ENCODE results near the gene XCR1. TPM values are rescaled to one million over a fixed set of nuclear protein-coding genes. Genes with fewer than 3 reads are reported as not detected.
A peak's percentile ranks its signal among the peaks of the same experiment; 100 is the strongest.
"Not testable (repeated sequence)": the region's sequence is repeated elsewhere in the genome, so short reads cannot be mapped to it uniquely, and the experiment has no call there.

Gene XCR1
- total RNA-seq, 2 donors from 2014 or later: not detected

GRCh38 chr3:46008058-46008457 is 19.2 kb downstream of the XCR1 start:
- no peak for TF ChIP-seq CTCF (conservative IDR thresholded peaks at IDR 0.05)
- Histone ChIP-seq H3K9me3 (ENCODE audit: control insufficient read depth, low read length) (no peaks in the 10 kb centered on the region), H3K9ac (ENCODE audit: extremely low read depth, low read length, poor library complexity, severe bottlenecking) (no peak overlapping the region), H3K4me1 (ENCODE audit: control insufficient read depth, insufficient read depth, low read length) (no peaks in the 10 kb centered on the region), H3K36me3 (ENCODE audit: control insufficient read depth, insufficient read depth, low read length) (no peaks in the 10 kb centered on the region), H3K27me3 (ENCODE audit: control insufficient read depth, insufficient read depth, low read length, poor library complexity, severe bottlenecking) (no peaks in the 10 kb centered on the region), H3K4me3 (ENCODE audit: low read length) (no peak overlapping the region), H3K27ac (ENCODE audit: low read depth, low read length) (no peak overlapping the region)
- H3K27me3 Mint-ChIP-seq (ENCODE audit: insufficient read depth): peaks cover 5% of the 10 kb centered on the region
- H3K4me1 Mint-ChIP-seq: no peaks in the 10 kb centered on the region
- no peak overlapping the region for H3K27ac Mint-ChIP-seq
- 85 to 90% methylated on average over 5 to 6 of the region's 6 CpGs for WGBS, 2 experiments (ENCODE audit: insufficient coverage in 1 of 2, insufficient read length in 1 of 2)
- DNase-seq: peak; percentile 11
- H3K9me3 Mint-ChIP-seq: no peaks in the 10 kb centered on the region
- H3K4me3 Mint-ChIP-seq: no peak overlapping the region
- no peaks in the 10 kb centered on the region for H3K36me3 Mint-ChIP-seq (ENCODE audit: low read depth)

- Histone ChIP-seq H3K4me3 (ENCODE audit: low read length) (no peak overlapping the region), H3K27me3 (ENCODE audit: control insufficient read depth, insufficient read depth, low read length, poor library complexity, severe bottlenecking) (no peaks in the 10 kb centered on the region), H3K4me1 (ENCODE audit: control insufficient read depth, insufficient read depth, low read length) (no peaks in the 10 kb centered on the region), H3K36me3 (ENCODE audit: control insufficient read depth, insufficient read depth, low read length) (no peaks in the 10 kb centered on the region), H3K9me3 (ENCODE audit: control insufficient read depth, low read length) (no peaks in the 10 kb centered on the region), H3K27ac (ENCODE audit: low read depth, low read length) (no peak overlapping the region), H3K9ac (ENCODE audit: extremely low read depth, low read length, poor library complexity, severe bottlenecking) (no peak overlapping the region)
- Mint-ChIP-seq H3K9me3 (no peaks in the 10 kb centered on the region), H3K27ac (no peak overlapping the region), H3K4me3 (no peak overlapping the region), H3K27me3 (ENCODE audit: insufficient read depth) (peaks cover 5% of the 10 kb centered on the region), H3K36me3 (ENCODE audit: low read depth) (no peaks in the 10 kb centered on the region), H3K4me1 (no peaks in the 10 kb centered on the region)
- TF ChIP-seq CTCF (conservative IDR thresholded peaks at IDR 0.05): no peak
- DNase-seq: no peak
Observed at GRCh38 chr3:46007280-46007679, 20.0 kb downstream of the XCR1 start.

- H3K9me3 Mint-ChIP-seq: no peaks in the 10 kb centered on the region
- Histone ChIP-seq H3K4me1 (ENCODE audit: control insufficient read depth, insufficient read depth, low read length) (no peaks in the 10 kb centered on the region), H3K9ac (ENCODE audit: extremely low read depth, low read length, poor library complexity, severe bottlenecking) (no peak overlapping the region), H3K4me3 (ENCODE audit: low read length) (no peak overlapping the region), H3K9me3 (ENCODE audit: control insufficient read depth, low read length) (no peaks in the 10 kb centered on the region), H3K27me3 (ENCODE audit: control insufficient read depth, insufficient read depth, low read length, poor library complexity, severe bottlenecking) (no peaks in the 10 kb centered on the region), H3K36me3 (ENCODE audit: control insufficient read depth, insufficient read depth, low read length) (no peaks in the 10 kb centered on the region), H3K27ac (ENCODE audit: low read depth, low read length) (no peak overlapping the region)
- no peak for DNase-seq
- 72 to 92% methylated on average over 3 to 5 of the region's 5 CpGs for WGBS, 2 experiments (ENCODE audit: insufficient coverage in 1 of 2, insufficient read length in 1 of 2)
- no peaks in the 10 kb centered on the region for H3K4me1 Mint-ChIP-seq
- H3K27ac Mint-ChIP-seq: no peak overlapping the region
- TF ChIP-seq CTCF (conservative IDR thresholded peaks at IDR 0.05): no peak
- peaks cover 4% of the 10 kb centered on the region for H3K27me3 Mint-ChIP-seq (ENCODE audit: insufficient read depth)
- no peak overlapping the region for H3K4me3 Mint-ChIP-seq
- H3K36me3 Mint-ChIP-seq (ENCODE audit: low read depth): no peaks in the 10 kb centered on the region
Observed at GRCh38 chr3:46006238-46007032, 20.8 kb downstream of the XCR1 start.

- H3K36me3 ChIP-seq (ENCODE audit: control insufficient read depth, insufficient read depth, low read length); H3K4me3 Mint-ChIP-seq; H3K27ac Mint-ChIP-seq; H3K4me1 ChIP-seq (ENCODE audit: control insufficient read depth, insufficient read depth, low read length); H3K9ac ChIP-seq (ENCODE audit: extremely low read depth, low read length, poor library complexity, severe bottlenecking); H3K36me3 Mint-ChIP-seq (ENCODE audit: low read depth); H3K4me1 Mint-ChIP-seq; H3K27ac ChIP-seq (ENCODE audit: low read depth, low read length); H3K27me3 Mint-ChIP-seq (ENCODE audit: insufficient read depth); H3K9me3 Mint-ChIP-seq; H3K27me3 ChIP-seq (ENCODE audit: control insufficient read depth, insufficient read depth, low read length, poor library complexity, severe bottlenecking); H3K4me3 ChIP-seq (ENCODE audit: low read length); DNase-seq; H3K9me3 ChIP-seq (ENCODE audit: control insufficient read depth, low read length): not testable (repeated sequence)
Observed at GRCh38 chr3:46003706-46004105, 23.6 kb downstream of the XCR1 start.
